NCI-H1436 (cell line): Measurements from ENCODE around the gene ZER1.

Source experiments
- DNase-seq: peaks from one replicate; lab custom pipeline; 2025; lab: John Stamatoyannopoulos, UW

ZER1 gene

GRCh38 chr9:128735373-128735772 lies 36.4 kb downstream of the ZER1 start:
- DNase-seq: no peak

- DNase-seq: no peak
These were observed 38.5 kb downstream of the ZER1 start for GRCh38 chr9:128733256-128733655.

- DNase-seq: no peak
These were observed 39.2 kb downstream of the ZER1 start for GRCh38 chr9:128732576-128732975.

- no peak for DNase-seq
These were observed 40.0 kb downstream of the ZER1 start for GRCh38 chr9:128731691-128732090.

- DNase-seq: no peak
These were observed 40.6 kb downstream of the ZER1 start for GRCh38 chr9:128731093-128731492.

GRCh38 chr9:128729766-128730517 lies 41.8 kb downstream of the ZER1 start:
- DNase-seq: no peak

- no peak for DNase-seq
These were observed 42.4 kb downstream of the ZER1 start for GRCh38 chr9:128729302-128729701.

- no peak for DNase-seq
These were observed 43.4 kb downstream of the ZER1 start for GRCh38 chr9:128728298-128728697.

- DNase-seq: no peak
These were observed 44.0 kb downstream of the ZER1 start for GRCh38 chr9:128727640-128728248.

- peak; percentile 94 for DNase-seq
These were observed 46.9 kb downstream of the ZER1 start for GRCh38 chr9:128724744-128725211.

- DNase-seq: peak; percentile 98
These were observed 47.6 kb downstream of the ZER1 start, which contains the start of gene ZDHHC12 for GRCh38 chr9:128723866-128724743. Gene ZDHHC12 (minus strand): TSS chr9:128724127. CDS start chr9:128724093, 34 bp downstream.

- DNase-seq: no peak
These were observed 48.3 kb downstream of the ZER1 start for GRCh38 chr9:128723352-128723865.

- DNase-seq: no peak
These were observed 49.1 kb downstream of the ZER1 start for GRCh38 chr9:128722380-128723351.

- no peak for DNase-seq
These were observed 50.2 kb downstream of the ZER1 start for GRCh38 chr9:128721487-128722010.

GRCh38 chr9:128720841-128721486 lies 50.8 kb downstream of the ZER1 start:
- no peak for DNase-seq

- no peak for DNase-seq
These were observed 51.7 kb downstream of the ZER1 start for GRCh38 chr9:128719919-128720605.

GRCh38 chr9:128718475-128718874 lies 53.3 kb downstream of the ZER1 start:
- no peak for DNase-seq

GRCh38 chr9:128718047-128718446 lies 53.7 kb downstream of the ZER1 start:
- DNase-seq: no peak

- DNase-seq: no peak
These were observed 55.0 kb downstream of the ZER1 start for GRCh38 chr9:128716581-128717254.
